HL-60/S4 treated with phorbol 12-myristate 13-acetate at 8.2 ng/mL for 4 days and 3 days (cell line): Measurements from ENCODE around the gene WDR70.
"Not testable (repeated sequence)": the region's sequence is repeated elsewhere in the genome, so short reads cannot be mapped to it uniquely, and the experiment has no call there.

Experiments
- in situ Hi-C: fragments of 300-500 bp; cut with MboI; formaldehyde crosslinking; loops from 2 replicates; pipeline ENCODE4 v1.15.0; 2022; ENCODE audit warnings: low sequenced_read_pairs

WDR70 gene

GRCh38 chr5:37506722-37507121, 127.6 kb downstream of the WDR70 start:
- in situ Hi-C loops = no loop called here

- in situ Hi-C loops = no loop called here
Measured at GRCh38 chr5:37511646-37512045, 132.5 kb downstream of the WDR70 start.

- in situ Hi-C loops = no loop called here
Measured at GRCh38 chr5:37514946-37515345, 135.8 kb downstream of the WDR70 start.

- in situ Hi-C loops = no loop called here
Measured at GRCh38 chr5:37517686-37518085, 138.6 kb downstream of the WDR70 start.

- in situ Hi-C loops = not testable (repeated sequence)
Measured at GRCh38 chr5:37518356-37518755, 139.2 kb downstream of the WDR70 start.

GRCh38 chr5:37519304-37519703, 140.2 kb downstream of the WDR70 start:
- in situ Hi-C loops = no loop called here

GRCh38 chr5:37519807-37520206, 140.7 kb downstream of the WDR70 start:
- in situ Hi-C loops = no loop called here

GRCh38 chr5:37520811-37521210, 141.7 kb downstream of the WDR70 start:
- in situ Hi-C loops = no loop called here

GRCh38 chr5:37532976-37533740, 154.0 kb downstream of the WDR70 start:
- in situ Hi-C loops = no loop called here

- in situ Hi-C loops = no loop called here
Measured at GRCh38 chr5:37533851-37534250, 154.7 kb downstream of the WDR70 start.

- in situ Hi-C loops = no loop called here
Measured at GRCh38 chr5:37539459-37539858, 160.3 kb downstream of the WDR70 start.

GRCh38 chr5:37543216-37543615, 164.1 kb downstream of the WDR70 start:
- in situ Hi-C loops = no loop called here

- in situ Hi-C loops = no loop called here
Measured at GRCh38 chr5:37549411-37549810, 170.3 kb downstream of the WDR70 start.

GRCh38 chr5:37552161-37552560, 173.0 kb downstream of the WDR70 start:
- in situ Hi-C loops = no loop called here

GRCh38 chr5:37552770-37553719, 173.9 kb downstream of the WDR70 start:
- in situ Hi-C loops = no loop called here

- in situ Hi-C loops = no loop called here
Measured at GRCh38 chr5:37553720-37554404, 174.7 kb downstream of the WDR70 start.

- in situ Hi-C loops = no loop called here
Measured at GRCh38 chr5:37554405-37554739, 175.3 kb downstream of the WDR70 start.

- in situ Hi-C loops = no loop called here
Measured at GRCh38 chr5:37554938-37555337, 175.8 kb downstream of the WDR70 start.

GRCh38 chr5:37557734-37558293, 178.7 kb downstream of the WDR70 start:
- in situ Hi-C loops = no loop called here

- in situ Hi-C loops = no loop called here
Measured at GRCh38 chr5:37565062-37565670, 186.0 kb downstream of the WDR70 start.

- in situ Hi-C loops = no loop called here
Measured at GRCh38 chr5:37567566-37567965, 188.4 kb downstream of the WDR70 start.
